PC-3 (cell line): ENCODE measurements around the gene CPLX4. TPM values are rescaled to one million over a fixed set of nuclear protein-coding genes. Genes with fewer than 3 reads are reported as not detected.

Experiments used
- ATAC-seq: fragments of 200-7000 bp; cut with Tn5 transposase; 2 replicates; pipeline ENCODE4 v1.9.1; 2020; ENCODE audit warnings: mild to moderate bottlenecking, moderate library complexity
- BruUV-seq: library from RNA; stranded (reverse); fragments of 400-500 nt; replicated peaks from 2 replicates; lab custom pipeline; 2021; lab: Mats Ljungman, UMichigan
- CTCF ChIA-PET: fragments of 300-600 bp; sonication (Branson Sonifier 250); formaldehyde crosslinking; loops from one replicate; lab custom pipeline; 2022; ENCODE audit warnings: antibody characterized with exemption; lab: Charles Lee
- POLR2A ChIA-PET: fragments of 300-600 bp; sonication (Branson Sonifier 250); formaldehyde crosslinking; loops from one replicate; lab custom pipeline; 2022; ENCODE audit warnings: antibody characterized with exemption; ENCODE audit not compliant: unreplicated experiment; lab: Charles Lee
- DNase-seq: peaks from one replicate; pipeline ENCODE4 v3.0.0-alpha.2; 2015
- H2AFZ ChIP-seq: fragments of 300-600 bp; sonication (generic); 2 replicates; pipeline ENCODE4 v1.6.0; 2016; ENCODE audit warnings: antibody characterized with exemption, low read length
- H3F3A ChIP-seq: fragments of 300-600 bp; sonication (generic); one replicate; pipeline ENCODE4 v1.6.0; 2017; ENCODE audit warnings: antibody characterized with exemption, low read length, control low read depth, mild to moderate bottlenecking; ENCODE audit not compliant: unreplicated experiment
- H3K27ac ChIP-seq: fragments of 300-600 bp; sonication (generic); 2 replicates; pipeline ENCODE4 v1.5.1; 2016; ENCODE audit warnings: mild to moderate bottlenecking, low read length
- H3K27me3 ChIP-seq: fragments of 300-600 bp; sonication (generic); 2 replicates; pipeline ENCODE4 v1.6.1; 2016; ENCODE audit warnings: low read length, mixed read lengths
- H3K36me3 ChIP-seq: fragments of 300-600 bp; sonication (generic); 2 replicates; pipeline ENCODE4 v1.6.1; 2016; ENCODE audit warnings: low read depth, mixed run types, low read length, mixed read lengths
- H3K4me1 ChIP-seq: fragments of 300-600 bp; sonication (generic); 2 replicates; pipeline ENCODE4 v1.5.1; 2016; ENCODE audit warnings: low read length; ENCODE audit not compliant: insufficient read depth
- H3K4me2 ChIP-seq: fragments of 300-600 bp; sonication (generic); 2 replicates; pipeline ENCODE4 v1.6.0; 2016; ENCODE audit warnings: low read length
- H3K4me3 ChIP-seq: fragments of 300-600 bp; sonication (generic); 2 replicates; pipeline ENCODE4 v1.5.1; 2016; ENCODE audit warnings: mild to moderate bottlenecking, low read length, mixed read lengths
- H3K79me2 ChIP-seq: fragments of 300-600 bp; sonication (generic); 2 replicates; pipeline ENCODE4 v1.6.1; 2017; ENCODE audit warnings: low read length, mixed read lengths
- H3K9ac ChIP-seq: fragments of 300-600 bp; sonication (generic); 2 replicates; pipeline ENCODE4 v1.6.0; 2016; ENCODE audit warnings: mild to moderate bottlenecking, low read length
- H3K9me2 ChIP-seq: fragments of 300-600 bp; sonication (generic); replicated peaks from 2 replicates; pipeline ENCODE4 v1.6.1; 2016; ENCODE audit warnings: mixed run types, low read length, mixed read lengths
- H3K9me3 ChIP-seq: fragments of 300-600 bp; sonication (generic); 2 replicates; pipeline ENCODE4 v1.6.1; 2016; ENCODE audit warnings: low read length, mixed read lengths
- H4K20me1 ChIP-seq: fragments of 300-600 bp; sonication (generic); 2 replicates; pipeline ENCODE4 v1.6.1; 2016; ENCODE audit warnings: low read length, mixed read lengths
- EZH2 ChIP-seq: fragments of 300-600 bp; sonication (generic); IDR thresholded peaks from one replicate; pipeline ENCODE4 v1.6.1; 2017; ENCODE audit warnings: antibody characterized with exemption, mild to moderate bottlenecking, low read length; ENCODE audit not compliant: unreplicated experiment
- EZH2phosphoT487 ChIP-seq: fragments of 300-600 bp; sonication (generic); IDR thresholded peaks from 2 replicates; pipeline ENCODE4 v1.6.1; 2018; ENCODE audit warnings: mild to moderate bottlenecking, antibody characterized with exemption, low read length, borderline replicate concordance
- intact Hi-C: fragments of 100-400 bp; cut with micrococcal nuclease; formaldehyde crosslinking; loops from 2 replicates; pipeline ENCODE4 v1.9.0; 2023
- total RNA-seq: library from RNA; depleted of rRNA; stranded (reverse); fragments of >200 nt; gene quantifications from 2 replicates; pipeline ENCODE4 v1.2.3, GENCODE V29; 2014
- TF ChIP-seq, protein P1 (sequence below): fragments of 300-600 bp; sonication (generic); conservative IDR thresholded peaks from 2 replicates; pipeline ENCODE4 v1.5.1; 2017; ENCODE audit warnings: antibody characterized with exemption, low read depth, mild to moderate bottlenecking, low read length

The CPLX4 gene
- total RNA-seq, 1 experiment from 2014 or later, result not detected

DNA sequence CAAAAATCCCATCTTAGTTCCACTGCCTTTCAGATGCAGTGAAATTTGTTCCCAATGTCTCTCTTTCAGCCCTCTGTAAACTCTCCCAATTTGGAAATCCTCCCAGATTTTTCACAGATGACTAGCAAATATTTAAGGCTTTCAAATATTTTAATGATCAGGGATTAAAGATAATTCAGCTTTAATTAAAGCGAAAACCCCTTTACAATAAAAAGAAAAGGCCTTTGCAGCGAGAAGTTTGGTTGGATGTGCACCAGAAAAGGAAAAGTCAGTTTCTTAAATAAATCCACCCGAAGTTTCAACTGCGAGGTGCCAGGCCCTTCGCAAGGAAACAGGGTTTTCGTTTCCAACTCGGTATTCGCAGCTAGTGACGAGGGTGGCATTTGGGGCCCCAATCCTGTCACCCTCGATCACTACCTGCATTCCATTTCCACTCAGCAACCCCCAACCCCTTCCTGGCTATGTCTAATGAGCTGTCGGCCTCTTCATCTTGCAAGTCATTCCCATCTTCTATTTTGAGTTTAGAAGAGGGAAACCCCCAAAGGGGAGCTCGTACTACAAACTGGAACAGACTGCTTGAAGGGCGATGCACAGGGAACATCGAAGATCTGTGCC is 46.7 kb downstream of the CPLX4 start:
- no peak for ATAC-seq
- H2AFZ ChIP-seq, result no peak overlapping the region
- no peaks in the 10 kb centered on the region for H3K36me3 ChIP-seq
- CTCF ChIA-PET, result no interaction called here
- H3K9ac ChIP-seq, result no peak overlapping the region
- H3K79me2 ChIP-seq, result no peaks in the 10 kb centered on the region
- H3K4me2 ChIP-seq, result no peak overlapping the region
- peaks cover 53% of the 10 kb centered on the region for H3K27me3 ChIP-seq
- no peaks in the 10 kb centered on the region for H3F3A ChIP-seq
- no peak for DNase-seq
- TF ChIP-seq EZH2phosphoT487 (no peak), EZH2 (no peak)
- TF ChIP-seq, protein P1, sequence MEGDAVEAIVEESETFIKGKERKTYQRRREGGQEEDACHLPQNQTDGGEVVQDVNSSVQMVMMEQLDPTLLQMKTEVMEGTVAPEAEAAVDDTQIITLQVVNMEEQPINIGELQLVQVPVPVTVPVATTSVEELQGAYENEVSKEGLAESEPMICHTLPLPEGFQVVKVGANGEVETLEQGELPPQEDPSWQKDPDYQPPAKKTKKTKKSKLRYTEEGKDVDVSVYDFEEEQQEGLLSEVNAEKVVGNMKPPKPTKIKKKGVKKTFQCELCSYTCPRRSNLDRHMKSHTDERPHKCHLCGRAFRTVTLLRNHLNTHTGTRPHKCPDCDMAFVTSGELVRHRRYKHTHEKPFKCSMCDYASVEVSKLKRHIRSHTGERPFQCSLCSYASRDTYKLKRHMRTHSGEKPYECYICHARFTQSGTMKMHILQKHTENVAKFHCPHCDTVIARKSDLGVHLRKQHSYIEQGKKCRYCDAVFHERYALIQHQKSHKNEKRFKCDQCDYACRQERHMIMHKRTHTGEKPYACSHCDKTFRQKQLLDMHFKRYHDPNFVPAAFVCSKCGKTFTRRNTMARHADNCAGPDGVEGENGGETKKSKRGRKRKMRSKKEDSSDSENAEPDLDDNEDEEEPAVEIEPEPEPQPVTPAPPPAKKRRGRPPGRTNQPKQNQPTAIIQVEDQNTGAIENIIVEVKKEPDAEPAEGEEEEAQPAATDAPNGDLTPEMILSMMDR, result no peak
- POLR2A ChIA-PET, result no interaction called here
- H3K9me3 ChIP-seq, result no peaks in the 10 kb centered on the region
- no TSS peak for BruUV-seq
- H3K4me1 ChIP-seq, result no peaks in the 10 kb centered on the region
- H3K4me3 ChIP-seq, result no peak overlapping the region
- intact Hi-C loops, result no loop called here
- H3K9me2 ChIP-seq, result no peaks in the 10 kb centered on the region
- no peak overlapping the region for H3K27ac ChIP-seq
- H4K20me1 ChIP-seq, result no peaks in the 10 kb centered on the region

DNA sequence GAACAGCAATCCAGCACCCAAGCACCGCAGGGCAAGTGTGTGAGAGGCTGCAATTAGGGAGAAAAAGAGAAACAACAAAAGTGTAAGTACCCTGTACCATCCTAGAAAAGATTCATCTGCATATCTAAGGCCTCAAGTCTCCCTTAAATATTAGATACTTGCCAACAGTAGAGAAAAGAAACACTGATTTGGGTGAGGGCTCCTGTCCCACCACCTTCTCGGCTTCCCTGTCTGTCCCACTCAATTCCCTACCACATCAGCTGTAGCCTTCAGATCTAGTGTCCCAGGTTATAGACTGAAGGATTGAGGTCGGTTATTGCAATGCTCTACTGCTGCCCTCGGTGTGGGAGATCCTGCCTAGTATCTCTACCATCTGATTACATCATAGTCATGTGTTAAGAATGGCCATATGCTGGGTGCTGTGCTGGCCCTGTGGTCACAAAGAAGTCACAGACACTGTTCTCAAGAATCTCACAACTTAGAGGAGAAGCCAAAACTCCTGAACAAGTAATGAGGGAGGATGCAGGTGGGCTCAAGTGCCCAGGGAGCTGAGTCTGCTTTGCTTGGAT is 47.7 kb downstream of the CPLX4 start:
- H3K4me3 ChIP-seq, result no peak overlapping the region
- TF ChIP-seq EZH2, result no peak
- intact Hi-C loops, result no loop called here
- H3K27me3 ChIP-seq, result peaks cover 61% of the 10 kb centered on the region
- DNase-seq (no peak), ATAC-seq (no peak)
- BruUV-seq, result no TSS peak
- no peaks in the 10 kb centered on the region for H3F3A ChIP-seq
- H3K4me2 ChIP-seq, result no peak overlapping the region
- no peak overlapping the region for H3K27ac ChIP-seq
- no peaks in the 10 kb centered on the region for H3K9me3 ChIP-seq
- ChIA-PET CTCF (no interaction called here), POLR2A (interaction anchor here (0.5 kb wide), 1 partner anchor 659 kb away, joined by 6 read pairs; no protein-coding TSS in a partner anchor)
- no peaks in the 10 kb centered on the region for H3K36me3 ChIP-seq
- no peaks in the 10 kb centered on the region for H3K4me1 ChIP-seq
- no peaks in the 10 kb centered on the region for H4K20me1 ChIP-seq
- no peak overlapping the region for H3K9ac ChIP-seq
- no peaks in the 10 kb centered on the region for H3K79me2 ChIP-seq
- H3K9me2 ChIP-seq, result no peaks in the 10 kb centered on the region
- H2AFZ ChIP-seq, result no peak overlapping the region

DNA sequence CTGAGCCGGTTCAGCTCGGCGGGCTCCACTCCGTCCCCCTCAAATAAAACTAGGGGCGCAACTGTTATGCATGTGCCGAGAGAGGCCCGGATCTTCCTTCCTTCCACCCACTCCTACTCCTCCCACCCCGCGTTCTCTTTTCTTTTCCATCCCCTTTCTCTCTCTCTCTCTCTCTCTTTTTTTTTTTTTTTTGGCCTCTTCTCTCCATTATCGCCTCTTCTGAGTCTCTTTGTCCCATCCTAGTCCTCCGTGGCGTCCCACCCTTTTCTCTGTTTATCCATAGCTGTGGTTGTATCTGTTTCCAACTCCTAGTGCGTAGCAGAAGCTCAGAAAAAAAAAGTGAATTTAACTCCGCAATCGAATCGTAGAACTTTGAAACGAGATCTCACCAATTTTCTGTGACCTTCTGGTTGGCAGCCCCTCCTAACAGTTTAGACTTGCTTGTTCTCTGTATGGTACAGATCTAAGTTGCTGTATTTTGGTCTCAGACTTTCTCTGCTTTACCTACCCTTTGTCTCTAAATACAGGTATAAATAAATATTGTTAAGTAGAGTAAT is 48.8 kb downstream of the CPLX4 start:
- CTCF ChIA-PET, result interaction anchor here (0.6 kb wide), 1 partner anchor 32 kb away, joined by 3 read pairs; no protein-coding TSS in a partner anchor
- intact Hi-C loops, result loop anchor here (5.0 kb wide), 1 partner anchor 133 kb away; no protein-coding TSS in a partner anchor
- TF ChIP-seq EZH2, result no peak
- no peak for TF ChIP-seq EZH2phosphoT487
- TF ChIP-seq, protein P1, result no peak
- no peak overlapping the region for H3K9ac ChIP-seq
- peak overlapping the region; percentile 66; the same call in 1 of the 2 replicates for H2AFZ ChIP-seq
- H3K9me2 ChIP-seq, result no peaks in the 10 kb centered on the region
- no peaks in the 10 kb centered on the region for H3F3A ChIP-seq
- DNase-seq, result no peak
- ATAC-seq, result no peak
- no peak overlapping the region for H3K27ac ChIP-seq
- no peaks in the 10 kb centered on the region for H4K20me1 ChIP-seq
- no peaks in the 10 kb centered on the region for H3K36me3 ChIP-seq
- no peaks in the 10 kb centered on the region for H3K4me1 ChIP-seq
- H3K9me3 ChIP-seq, result no peaks in the 10 kb centered on the region
- H3K4me2 ChIP-seq, result peak overlapping the region; percentile 65
- peak overlapping the region; percentile 42; the same call in 1 of the 2 replicates for H3K4me3 ChIP-seq
- no peaks in the 10 kb centered on the region for H3K79me2 ChIP-seq
- H3K27me3 ChIP-seq, result peaks cover 70% of the 10 kb centered on the region
- POLR2A ChIA-PET, result interaction anchor here (0.6 kb wide), 1 partner anchor 357 kb away, joined by 4 read pairs; no protein-coding TSS in a partner anchor
- no TSS peak for BruUV-seq
